Fibroblast of the conjunctiva (primary cell): ENCODE data around the gene OR2A42.
"Not testable (repeated sequence)": the region's sequence is repeated elsewhere in the genome, so short reads cannot be mapped to it uniquely, and the experiment has no call there.

Source experiments
- DNase-seq: peaks from one replicate; pipeline ENCODE4 v3.0.0-alpha.2; 2010; ENCODE audit warnings: low read depth

OR2A42 gene

GRCh38 chr7:144239365-144239764 lies at the start of gene OR2A42:
Gene OR2A42 (minus strand): TSS chr7:144239605. CDS start chr7:144232843, 6,762 bp downstream.
- not testable (repeated sequence) for DNase-seq

GRCh38 chr7:144287171-144287784 lies 47.9 kb upstream of the OR2A42 start:
- DNase-seq: not testable (repeated sequence)

- not testable (repeated sequence) for DNase-seq
Observed at GRCh38 chr7:144283716-144284115, 44.3 kb upstream of the OR2A42 start.

- not testable (repeated sequence) for DNase-seq
Observed at GRCh38 chr7:144282490-144282889, 43.1 kb upstream of the OR2A42 start.

GRCh38 chr7:144281981-144282380 lies 42.6 kb upstream of the OR2A42 start:
- DNase-seq: not testable (repeated sequence)

GRCh38 chr7:144280010-144280409 lies 40.6 kb upstream of the OR2A42 start:
- not testable (repeated sequence) for DNase-seq

GRCh38 chr7:144275281-144275680 lies 35.9 kb upstream of the OR2A42 start:
- not testable (repeated sequence) for DNase-seq

GRCh38 chr7:144269188-144269587 lies 29.8 kb upstream of the OR2A42 start, which contains the start of gene CTAGE8:
Gene CTAGE8 (minus strand): TSS chr7:144269288. CDS start chr7:144269250, 38 bp downstream.
- DNase-seq: not testable (repeated sequence)

- DNase-seq: not testable (repeated sequence)
Observed at GRCh38 chr7:144264692-144265091, 25.3 kb upstream of the OR2A42 start, which contains the start of gene OR2A7. Gene OR2A7 (minus strand): TSS chr7:144264792. CDS start chr7:144259628, 5,164 bp downstream.

- DNase-seq: not testable (repeated sequence)
Observed at GRCh38 chr7:144262128-144262527, 22.7 kb upstream of the OR2A42 start.

GRCh38 chr7:144259067-144259466 lies 19.7 kb upstream of the OR2A42 start:
- not testable (repeated sequence) for DNase-seq

GRCh38 chr7:144256112-144256511 lies 16.7 kb upstream of the OR2A42 start:
- DNase-seq: no peak

- no peak for DNase-seq
Observed at GRCh38 chr7:144255471-144255897, 16.1 kb upstream of the OR2A42 start.

- DNase-seq: not testable (repeated sequence)
Observed at GRCh38 chr7:144252307-144252706, 12.9 kb upstream of the OR2A42 start.

GRCh38 chr7:144247674-144248330 lies 8.4 kb upstream of the OR2A42 start:
- not testable (repeated sequence) for DNase-seq

- not testable (repeated sequence) for DNase-seq
Observed at GRCh38 chr7:144246967-144247366, 7.6 kb upstream of the OR2A42 start.

- not testable (repeated sequence) for DNase-seq
Observed at GRCh38 chr7:144245372-144245771, 6.0 kb upstream of the OR2A42 start.

- not testable (repeated sequence) for DNase-seq
Observed at GRCh38 chr7:144238530-144239082, 799 bp downstream of the OR2A42 start.

- DNase-seq: not testable (repeated sequence)
Observed at GRCh38 chr7:144233039-144233438, 6.4 kb downstream of the OR2A42 start.

- DNase-seq: not testable (repeated sequence)
Observed at GRCh38 chr7:144231027-144231426, 8.4 kb downstream of the OR2A42 start.

GRCh38 chr7:144228810-144229209 lies 10.6 kb downstream of the OR2A42 start:
- not testable (repeated sequence) for DNase-seq

GRCh38 chr7:144226866-144227265 lies 12.5 kb downstream of the OR2A42 start:
- DNase-seq: not testable (repeated sequence)

- DNase-seq: not testable (repeated sequence)
Observed at GRCh38 chr7:144223675-144224074, 15.7 kb downstream of the OR2A42 start.
